IMR-90 (cell line): Measurements from ENCODE around the gene LRPPRC. TPM values are rescaled to one million over a fixed set of nuclear protein-coding genes. Genes with fewer than 3 reads are reported as not detected.

Experiments
- ATAC-seq: fragments of 200-7000 bp; cut with Tn5 transposase; 2 replicates; pipeline ENCODE4 v1.9.1; 2020; ENCODE audit warnings: low read depth, mild to moderate bottlenecking, moderate library complexity
- BruUV-seq: library from RNA; stranded (reverse); fragments of 400-500 nt; replicated peaks from 2 replicates; lab custom pipeline; 2021; lab: Mats Ljungman, UMichigan
- CTCF ChIA-PET: fragments of 300-600 bp; formaldehyde crosslinking; extraction: SDS; loops from one replicate; lab custom pipeline; 2021; ENCODE audit warnings: antibody characterized with exemption; lab: Yijun Ruan, JAX
- POLR2A ChIA-PET: fragments of 300-600 bp; sonication (Branson Sonifier 250); formaldehyde crosslinking; loops from one replicate; lab custom pipeline; 2022; ENCODE audit warnings: antibody characterized with exemption; ENCODE audit not compliant: unreplicated experiment; lab: Charles Lee
- DNase-seq: peaks from one replicate; pipeline ENCODE4 v3.0.0; 2013
- H2AFZ ChIP-seq: replicated peaks from 2 replicates; pipeline ENCODE3; 2013; ENCODE audit warnings: low read length, mild to moderate bottlenecking; ENCODE audit not compliant: poor library complexity
- H2AK5ac ChIP-seq: 2 replicates; pipeline ENCODE4 v1.6.1; 2013; ENCODE audit warnings: low read depth, low read length, inconsistent platforms
- H2AK9ac ChIP-seq: replicated peaks from 2 replicates; pipeline ENCODE3; 2013; ENCODE audit warnings: mild to moderate bottlenecking, low read depth, low read length, moderate library complexity; ENCODE audit not compliant: poor library complexity
- H2BK120ac ChIP-seq: 2 replicates; pipeline ENCODE4 v1.6.1; 2013; ENCODE audit warnings: low read depth, low read length, inconsistent platforms
- H2BK15ac ChIP-seq: 3 replicates; pipeline ENCODE4 v1.6.1; 2013; ENCODE audit warnings: low read depth, low read length, inconsistent platforms
- H2BK20ac ChIP-seq: 2 replicates; pipeline ENCODE4 v1.6.1; 2013; ENCODE audit warnings: low read depth, mild to moderate bottlenecking, inconsistent platforms, low read length, moderate library complexity
- H2BK5ac ChIP-seq: 2 replicates; pipeline ENCODE4 v1.6.1; 2013; ENCODE audit warnings: mild to moderate bottlenecking, low read depth, low read length, inconsistent platforms; ENCODE audit not compliant: poor library complexity, severe bottlenecking
- H3K14ac ChIP-seq: replicated peaks from 2 replicates; pipeline ENCODE4 v1.6.1; 2013; ENCODE audit warnings: low read depth, low read length, inconsistent platforms
- H3K18ac ChIP-seq: 2 replicates; pipeline ENCODE4 v1.6.1; 2013; ENCODE audit warnings: low read depth, low read length, control low read depth
- H3K23ac ChIP-seq: 2 replicates; pipeline ENCODE4 v1.6.1; 2013; ENCODE audit warnings: low read depth, low read length, inconsistent platforms
- H3K27ac ChIP-seq: 2 replicates; pipeline ENCODE4 v1.5.1; 2013; ENCODE audit warnings: mild to moderate bottlenecking, control low read depth, low read length; ENCODE audit not compliant: insufficient read depth
- H3K27me3 ChIP-seq: 2 replicates; pipeline ENCODE4 v1.6.1; 2013; ENCODE audit warnings: low read length; ENCODE audit not compliant: control insufficient read depth, insufficient read depth
- H3K36me3 ChIP-seq: 2 replicates; pipeline ENCODE4 v1.6.1; 2013; ENCODE audit warnings: low read length, mixed read lengths; ENCODE audit not compliant: control insufficient read depth, insufficient read depth
- H3K4ac ChIP-seq: 2 replicates; pipeline ENCODE4 v1.6.1; 2013; ENCODE audit warnings: low read depth, low read length, inconsistent platforms
- H3K4me1 ChIP-seq: 2 replicates; pipeline ENCODE4 v1.6.1; 2013; ENCODE audit warnings: low read length, mixed read lengths; ENCODE audit not compliant: control insufficient read depth, insufficient read depth
- H3K4me2 ChIP-seq: 2 replicates; pipeline ENCODE4 v1.6.1; 2013; ENCODE audit warnings: low read depth, mild to moderate bottlenecking, control low read depth, low read length, moderate library complexity
- H3K4me3 ChIP-seq: 2 replicates; pipeline ENCODE4 v1.5.1; 2013; ENCODE audit warnings: low read depth, mild to moderate bottlenecking, control low read depth, low read length, moderate library complexity; ENCODE audit not compliant: insufficient read depth
- H3K56ac ChIP-seq: 2 replicates; pipeline ENCODE4 v1.6.1; 2013; ENCODE audit warnings: low read length, inconsistent platforms; ENCODE audit not compliant: insufficient read depth; ENCODE audit errors: extremely low read depth
- H3K79me1 ChIP-seq, 2 experiments: 2 replicates each; pipeline ENCODE4 v1.6.1; 2013; ENCODE audit warnings: low read length in 2 of 2, inconsistent platforms in 1 of 2, low read depth in 1 of 2
- H3K9ac ChIP-seq: 2 replicates; pipeline ENCODE4 v1.6.1; 2013; ENCODE audit warnings: low read depth, low read length, control low read depth
- H3K9me1 ChIP-seq: 2 replicates; pipeline ENCODE4 v1.6.1; 2013; ENCODE audit warnings: low read length, inconsistent platforms; ENCODE audit not compliant: insufficient read depth
- H3K9me3 ChIP-seq: 2 replicates; pipeline ENCODE4 v1.6.1; 2013; ENCODE audit warnings: low read length; ENCODE audit not compliant: control insufficient read depth, insufficient read depth
- H4K20me1 ChIP-seq: 2 replicates; pipeline ENCODE4 v1.6.1; 2013; ENCODE audit warnings: low read length, inconsistent platforms; ENCODE audit not compliant: insufficient read depth
- H4K5ac ChIP-seq: 2 replicates; pipeline ENCODE4 v1.6.1; 2013; ENCODE audit warnings: mild to moderate bottlenecking, low read depth, low read length, control low read depth
- H4K8ac ChIP-seq, 2 experiments: 2 replicates each; pipeline ENCODE4 v1.6.1; 2013; ENCODE audit warnings: low read depth in 2 of 2, low read length in 2 of 2, control low read depth in 1 of 2, inconsistent platforms in 1 of 2
- H4K91ac ChIP-seq: 2 replicates; pipeline ENCODE4 v1.6.1; 2013; ENCODE audit warnings: low read depth, low read length, inconsistent platforms; ENCODE audit not compliant: insufficient read depth
- CHD1 ChIP-seq: IDR thresholded peaks from 2 replicates; pipeline ENCODE4 v1.6.1; 2012; ENCODE audit warnings: low read depth, low read length, improper control_type of control experiment
- POLR2A ChIP-seq: IDR thresholded peaks from 2 replicates; pipeline ENCODE4 v1.6.1; 2012; ENCODE audit warnings: mild to moderate bottlenecking, low read depth, low read length
- WGBS, 2 experiments: methylation state at CpG; one replicate each; pipeline versions ENCODE4 v1.1.5 to v1.1.7; 2013; ENCODE audit warnings: missing lambda C conversion rate in 2 of 2; ENCODE audit not compliant: insufficient read length in 1 of 2; ENCODE audit errors: extremely low coverage in 2 of 2; 5-methylcytosine and 5-hydroxymethylcytosine counted together
- dilution Hi-C: fragments of 300-500 bp; cut with HindIII; formaldehyde crosslinking; loops from one replicate; pipeline ENCODE4 v1.14.3; 2018; ENCODE audit warnings: low sequenced_read_pairs; ENCODE audit not compliant: unreplicated experiment
- in situ Hi-C: fragments of 300-500 bp; cut with MboI; formaldehyde crosslinking; loops from 3 replicates; pipeline ENCODE4 v1.14.3; 2019; ENCODE audit warnings: low sequenced_read_pairs, inconsistent platforms, mixed read lengths
- intact Hi-C: fragments of 100-400 bp; cut with micrococcal nuclease; formaldehyde crosslinking; loops from 2 replicates; pipeline ENCODE4 v1.10.0; 2022
- polyA plus RNA-seq, 3 experiments: library from polyadenylated mRNA; depleted of rRNA; stranded (reverse); fragments of >200 nt; gene quantifications; 2 replicates each; pipeline ENCODE4 v1.2.3, GENCODE V29; 2012; ENCODE audit warnings: low replicate concordance in 1 of 3
- total RNA-seq: library from RNA; depleted of rRNA; stranded (reverse); fragments of >200 nt; gene quantifications from 2 replicates; pipeline ENCODE4 v1.2.3, GENCODE V29; 2012
- TF ChIP-seq, protein P1 (sequence below): fragments of 150-350 bp; IDR thresholded peaks from 2 replicates; pipeline ENCODE4 v1.6.1; 2016; ENCODE audit warnings: low read depth, mild to moderate bottlenecking, low read length, moderate library complexity, borderline replicate concordance
- TF ChIP-seq, protein P2 (sequence below): conservative IDR thresholded peaks from 2 replicates; pipeline ENCODE4 v1.5.1; 2012; ENCODE audit warnings: mild to moderate bottlenecking, low read depth, low read length, improper control_type of control experiment

The LRPPRC gene
- total and polyA plus RNA-seq, 2 of the 4 experiments (the other 2 are of a cell fraction) = 30.4 to 36.0 TPM

GRCh38 chr2:44010266-44010665, 14.5 kb upstream of the LRPPRC start:
- H3K4me2 ChIP-seq = no peak overlapping the region
- H3K56ac ChIP-seq = no peak overlapping the region
- intact Hi-C loops (no loop called here), dilution Hi-C loops (no loop called here), in situ Hi-C loops (no loop called here)
- no peak overlapping the region for H2AK9ac ChIP-seq
- TF ChIP-seq, protein P1, sequence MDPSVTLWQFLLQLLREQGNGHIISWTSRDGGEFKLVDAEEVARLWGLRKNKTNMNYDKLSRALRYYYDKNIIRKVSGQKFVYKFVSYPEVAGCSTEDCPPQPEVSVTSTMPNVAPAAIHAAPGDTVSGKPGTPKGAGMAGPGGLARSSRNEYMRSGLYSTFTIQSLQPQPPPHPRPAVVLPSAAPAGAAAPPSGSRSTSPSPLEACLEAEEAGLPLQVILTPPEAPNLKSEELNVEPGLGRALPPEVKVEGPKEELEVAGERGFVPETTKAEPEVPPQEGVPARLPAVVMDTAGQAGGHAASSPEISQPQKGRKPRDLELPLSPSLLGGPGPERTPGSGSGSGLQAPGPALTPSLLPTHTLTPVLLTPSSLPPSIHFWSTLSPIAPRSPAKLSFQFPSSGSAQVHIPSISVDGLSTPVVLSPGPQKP = no peak
- TF ChIP-seq, protein P2, sequence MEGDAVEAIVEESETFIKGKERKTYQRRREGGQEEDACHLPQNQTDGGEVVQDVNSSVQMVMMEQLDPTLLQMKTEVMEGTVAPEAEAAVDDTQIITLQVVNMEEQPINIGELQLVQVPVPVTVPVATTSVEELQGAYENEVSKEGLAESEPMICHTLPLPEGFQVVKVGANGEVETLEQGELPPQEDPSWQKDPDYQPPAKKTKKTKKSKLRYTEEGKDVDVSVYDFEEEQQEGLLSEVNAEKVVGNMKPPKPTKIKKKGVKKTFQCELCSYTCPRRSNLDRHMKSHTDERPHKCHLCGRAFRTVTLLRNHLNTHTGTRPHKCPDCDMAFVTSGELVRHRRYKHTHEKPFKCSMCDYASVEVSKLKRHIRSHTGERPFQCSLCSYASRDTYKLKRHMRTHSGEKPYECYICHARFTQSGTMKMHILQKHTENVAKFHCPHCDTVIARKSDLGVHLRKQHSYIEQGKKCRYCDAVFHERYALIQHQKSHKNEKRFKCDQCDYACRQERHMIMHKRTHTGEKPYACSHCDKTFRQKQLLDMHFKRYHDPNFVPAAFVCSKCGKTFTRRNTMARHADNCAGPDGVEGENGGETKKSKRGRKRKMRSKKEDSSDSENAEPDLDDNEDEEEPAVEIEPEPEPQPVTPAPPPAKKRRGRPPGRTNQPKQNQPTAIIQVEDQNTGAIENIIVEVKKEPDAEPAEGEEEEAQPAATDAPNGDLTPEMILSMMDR = no peak
- TF ChIP-seq POLR2A (no peak), CHD1 (no peak)
- CTCF ChIA-PET = interaction anchor here (0.8 kb wide), 1 partner anchor 34 kb away, joined by 3 read pairs; no protein-coding TSS in a partner anchor
- no peaks in the 10 kb centered on the region for H3K36me3 ChIP-seq
- no TSS peak for BruUV-seq
- no peak overlapping the region for H4K5ac ChIP-seq
- no peak overlapping the region for H3K27ac ChIP-seq
- H3K18ac ChIP-seq = no peak overlapping the region
- H4K20me1 ChIP-seq = no peaks in the 10 kb centered on the region
- POLR2A ChIA-PET = no interaction called here
- no peak for DNase-seq
- H3K14ac ChIP-seq = no peak overlapping the region
- no peaks in the 10 kb centered on the region for H3K79me1 ChIP-seq
- no peak overlapping the region for H4K8ac ChIP-seq
- H2BK5ac ChIP-seq = no peak overlapping the region
- H4K91ac ChIP-seq = no peak overlapping the region
- no peak overlapping the region for H2BK20ac ChIP-seq
- H3K9me3 ChIP-seq = no peaks in the 10 kb centered on the region
- H2BK120ac ChIP-seq = no peak overlapping the region
- H3K9me1 ChIP-seq = no peaks in the 10 kb centered on the region
- H2AK5ac ChIP-seq = no peak overlapping the region
- no peak overlapping the region for H3K4me3 ChIP-seq
- H2BK15ac ChIP-seq = no peak overlapping the region
- H3K4me1 ChIP-seq = no peaks in the 10 kb centered on the region
- ATAC-seq = no peak
- peaks cover 13% of the 10 kb centered on the region for H3K27me3 ChIP-seq
- no CpG with 5 or more reads among the region's 7 CpGs for WGBS, 2 experiments
- H3K23ac ChIP-seq = no peak overlapping the region; the same call in 1 of the 2 replicates
- no peak overlapping the region for H2AFZ ChIP-seq
- no peak overlapping the region for H3K4ac ChIP-seq
- H3K9ac ChIP-seq = no peak overlapping the region
